Neuronal stem cell (in vitro differentiated cells): ENCODE measurements around the gene SLC35A4.
"Not testable (repeated sequence)": the region's sequence is repeated elsewhere in the genome, so short reads cannot be mapped to it uniquely, and the experiment has no call there.

ENCODE experiments used
- DNase-seq: peaks from one replicate; pipeline ENCODE4 v3.0.0-alpha.2; 2013; ENCODE audit warnings: low spot score
- H2AFZ ChIP-seq: one replicate; pipeline ENCODE4 v1.6.1; 2013; ENCODE audit warnings: mild to moderate bottlenecking, low read length, inconsistent platforms
- H2AK5ac ChIP-seq: 2 replicates; pipeline ENCODE4 v1.6.1; 2013; ENCODE audit warnings: low read depth, mild to moderate bottlenecking, inconsistent platforms, low read length, moderate library complexity, mixed read lengths
- H2BK120ac ChIP-seq: 2 replicates; pipeline ENCODE4 v1.6.1; 2013; ENCODE audit warnings: low read depth, mild to moderate bottlenecking, inconsistent platforms, low read length, moderate library complexity, mixed read lengths
- H2BK12ac ChIP-seq: one replicate; pipeline ENCODE4 v1.6.1; 2013; ENCODE audit warnings: low read length, inconsistent platforms
- H2BK15ac ChIP-seq: 2 replicates; pipeline ENCODE4 v1.6.1; 2013; ENCODE audit warnings: mild to moderate bottlenecking, low read length, inconsistent platforms, mixed read lengths
- H2BK5ac ChIP-seq: one replicate; pipeline ENCODE4 v1.6.1; 2013; ENCODE audit warnings: inconsistent platforms, mild to moderate bottlenecking, low read length, moderate library complexity
- H3K14ac ChIP-seq: one replicate; pipeline ENCODE4 v1.6.1; 2013; ENCODE audit warnings: low read length, inconsistent platforms
- H3K18ac ChIP-seq: 2 replicates; pipeline ENCODE4 v1.6.1; 2013; ENCODE audit warnings: low read length, inconsistent platforms
- H3K23ac ChIP-seq: 2 replicates; pipeline ENCODE4 v1.6.1; 2013; ENCODE audit warnings: low read depth, mild to moderate bottlenecking, mixed read lengths, low read length, inconsistent platforms; ENCODE audit not compliant: poor library complexity
- H3K27ac ChIP-seq: replicated peaks from 3 replicates; pipeline ENCODE4 v1.5.1; 2013; ENCODE audit warnings: low read length, inconsistent platforms
- H3K27me3 ChIP-seq, 3 experiments: 2 replicates each; pipeline ENCODE4 v1.6.1; 2013; ENCODE audit warnings: low read length in 3 of 3, mild to moderate bottlenecking in 2 of 3, inconsistent platforms in 1 of 3, low read depth in 1 of 3, mixed read lengths in 1 of 3, moderate library complexity in 1 of 3; ENCODE audit not compliant: control insufficient read depth in 3 of 3, insufficient read depth in 3 of 3
- H3K36me3 ChIP-seq, 2 donors: replicated peaks in 1 of 2; 2 replicates each; pipeline ENCODE4 v1.6.1; 2013; ENCODE audit warnings: low read length in 2 of 2; ENCODE audit not compliant: control insufficient read depth in 2 of 2, insufficient read depth in 2 of 2
- H3K4ac ChIP-seq: 2 replicates; pipeline ENCODE4 v1.6.1; 2013; ENCODE audit warnings: inconsistent platforms, mild to moderate bottlenecking, low read length, moderate library complexity
- H3K4me1 ChIP-seq, 2 donors: 1 replicate in 1 of 2; 2 replicates in 1 of 2; pipeline ENCODE4 v1.6.1; 2013; ENCODE audit warnings: low read length in 2 of 2, low read depth in 1 of 2; ENCODE audit not compliant: control insufficient read depth in 2 of 2, insufficient read depth in 1 of 2
- H3K4me2 ChIP-seq: one replicate; pipeline ENCODE4 v1.6.1; 2013; ENCODE audit warnings: mild to moderate bottlenecking, low read length, inconsistent platforms; ENCODE audit not compliant: insufficient read depth, poor library complexity, severe bottlenecking
- H3K4me3 ChIP-seq, 2 donors: 2 replicates each; pipeline ENCODE4 v1.5.1; 2013; ENCODE audit warnings: low read length in 2 of 2, mild to moderate bottlenecking in 2 of 2, inconsistent platforms in 1 of 2, moderate library complexity in 1 of 2
- H3K79me1 ChIP-seq: one replicate; pipeline ENCODE4 v1.6.1; 2013; ENCODE audit warnings: low read depth, mild to moderate bottlenecking, inconsistent platforms, low read length, moderate library complexity
- H3K9ac ChIP-seq: one replicate; pipeline ENCODE4 v1.6.1; 2013; ENCODE audit warnings: mild to moderate bottlenecking, low read depth, low read length, inconsistent platforms; ENCODE audit not compliant: poor library complexity
- H3K9me3 ChIP-seq, 2 donors: replicated peaks in 1 of 2; 2 replicates each; pipeline versions ENCODE3 to v1.6.1; 2013; ENCODE audit warnings: low read length in 2 of 2, mild to moderate bottlenecking in 2 of 2, inconsistent platforms in 1 of 2, low read depth in 1 of 2, mixed read lengths in 1 of 2, moderate library complexity in 1 of 2; ENCODE audit not compliant: control insufficient read depth in 2 of 2, insufficient read depth in 1 of 2
- H4K8ac ChIP-seq: one replicate; pipeline ENCODE4 v1.6.1; 2013; ENCODE audit warnings: low read depth, mild to moderate bottlenecking, inconsistent platforms, low read length, moderate library complexity
- H4K91ac ChIP-seq: one replicate; pipeline ENCODE4 v1.6.1; 2013; ENCODE audit warnings: low read length, low read depth, mild to moderate bottlenecking, inconsistent platforms; ENCODE audit not compliant: poor library complexity
- WGBS, 2 donors: extraction: QIAGEN DNeasy Blood & Tissue Kit; methylation state at CpG; one replicate each; pipeline ENCODE4 v1.1.7; 2013; ENCODE audit warnings: missing lambda C conversion rate in 2 of 2, mixed read lengths in 1 of 2; ENCODE audit not compliant: insufficient read length in 2 of 2, insufficient replicate concordance in 1 of 2; ENCODE audit errors: extremely low coverage in 2 of 2; 5-methylcytosine and 5-hydroxymethylcytosine counted together

Gene SLC35A4

DNA sequence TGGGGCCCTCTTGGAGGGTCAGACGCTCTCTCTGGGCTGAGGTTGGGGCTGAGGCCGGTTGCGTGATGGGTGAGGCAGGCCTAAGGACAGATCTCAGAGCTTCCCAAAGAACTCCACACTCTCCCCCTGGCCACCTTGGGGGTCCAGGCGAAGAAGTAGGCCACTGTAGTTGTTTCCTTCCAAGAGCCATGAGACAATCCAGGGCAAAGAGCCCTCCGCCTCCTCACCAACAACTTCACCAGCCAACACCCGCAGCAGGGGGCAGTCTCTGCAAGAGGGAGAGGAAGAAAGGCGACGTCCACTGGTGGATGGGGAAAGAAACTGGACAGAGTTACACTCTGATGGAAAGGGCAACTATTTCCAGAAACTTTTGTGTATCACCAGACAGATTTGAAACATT is 10.7 kb downstream of the SLC35A4 start:
- Histone ChIP-seq H4K91ac (no peak overlapping the region), H3K4ac (no peak overlapping the region), H3K18ac (no peak overlapping the region), H3K4me1 (no peaks in the 10 kb centered on the region), H3K36me3 (no peaks in the 10 kb centered on the region), H2BK120ac (no peak overlapping the region), H3K14ac (no peak overlapping the region), H3K9me3 (no peaks in the 10 kb centered on the region), H3K4me3 (no peak overlapping the region), H3K27me3 (no peaks in the 10 kb centered on the region), H3K23ac (no peak overlapping the region), H2BK12ac (no peak overlapping the region), H3K9ac (no peak overlapping the region), H3K27ac (no peak overlapping the region), H2AK5ac (no peak overlapping the region), H3K79me1 (no peaks in the 10 kb centered on the region), H3K4me2 (no peak overlapping the region), H2BK15ac (no peak overlapping the region), H4K8ac (no peak overlapping the region), H2AFZ (peak overlapping the region; percentile 6), H2BK5ac (no peak overlapping the region)
- DNase-seq = no peak
- WGBS, 2 donors = no CpG with 5 or more reads among the region's 8 CpGs

- H3K36me3 ChIP-seq = no peaks in the 10 kb centered on the region
- no peak overlapping the region for H4K8ac ChIP-seq
- no peak overlapping the region for H2AK5ac ChIP-seq
- no peak for DNase-seq
- H3K4me3 ChIP-seq = no peak overlapping the region
- H2BK120ac ChIP-seq = no peak overlapping the region
- no peak overlapping the region for H3K9ac ChIP-seq
- WGBS, 2 donors = no CpG with 5 or more reads among the region's 2 CpGs
- H3K27me3 ChIP-seq = no peaks in the 10 kb centered on the region
- no peak overlapping the region for H2BK5ac ChIP-seq
- H3K23ac ChIP-seq = no peak overlapping the region
- H3K4me1 ChIP-seq = no peaks in the 10 kb centered on the region
- no peaks in the 10 kb centered on the region for H3K79me1 ChIP-seq
- no peak overlapping the region for H3K18ac ChIP-seq
- H3K14ac ChIP-seq = no peak overlapping the region
- peak overlapping the region; percentile 85 for H2AFZ ChIP-seq
- H3K27ac ChIP-seq = no peak overlapping the region
- H3K4me2 ChIP-seq = no peak overlapping the region
- H2BK15ac ChIP-seq = no peak overlapping the region
- no peak overlapping the region for H4K91ac ChIP-seq
- no peaks in the 10 kb centered on the region for H3K9me3 ChIP-seq
- H2BK12ac ChIP-seq = no peak overlapping the region
- H3K4ac ChIP-seq = no peak overlapping the region
These were observed 12.2 kb downstream of the SLC35A4 start for GRCh38 chr5:140576776-140577201.

DNA sequence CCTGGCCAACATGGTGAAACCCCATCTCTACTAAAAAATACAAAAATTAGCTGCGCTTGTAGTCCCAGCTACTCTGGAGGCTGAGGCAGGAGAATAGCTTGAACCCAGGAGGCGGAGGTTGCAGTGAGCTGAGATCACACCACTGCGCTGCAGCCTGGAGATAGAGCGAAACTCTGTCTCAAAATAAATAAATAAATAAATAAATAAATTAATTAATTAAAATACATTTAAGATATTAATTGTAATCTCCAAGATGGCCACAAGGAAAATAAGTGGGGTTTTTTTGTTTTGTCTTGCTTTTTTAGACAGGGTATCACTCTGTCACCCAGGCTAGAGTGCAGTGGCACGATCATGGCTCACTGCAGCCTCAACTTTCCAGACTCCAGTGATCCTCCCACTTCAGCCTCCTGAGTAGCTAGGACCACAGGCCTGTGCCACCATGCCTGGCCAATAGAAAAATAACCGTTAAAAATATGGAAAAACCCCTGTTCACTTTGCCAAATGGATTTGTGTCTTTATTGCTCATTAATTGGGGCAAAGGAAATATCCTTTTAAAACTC is 14.6 kb downstream of the SLC35A4 start:
- H4K91ac ChIP-seq, H3K4me3 ChIP-seq, H3K4me2 ChIP-seq, DNase-seq, H2BK5ac ChIP-seq, H3K9ac ChIP-seq, H3K4ac ChIP-seq, H4K8ac ChIP-seq, H2AFZ ChIP-seq, H2BK12ac ChIP-seq, H3K36me3 ChIP-seq, H3K79me1 ChIP-seq, H2BK120ac ChIP-seq, H3K9me3 ChIP-seq, H3K14ac ChIP-seq, H3K4me1 ChIP-seq, H3K27me3 ChIP-seq, H3K23ac ChIP-seq, H3K27ac ChIP-seq, H2AK5ac ChIP-seq, H2BK15ac ChIP-seq, H3K18ac ChIP-seq: not testable (repeated sequence)
- no CpG with 5 or more reads among the region's 6 CpGs for WGBS, 2 donors

GRCh38 chr5:140587495-140587894 is 22.9 kb downstream of the SLC35A4 start:
- no CpG with 5 or more reads among the region's 1 CpG for WGBS, 2 donors
- H3K18ac ChIP-seq = no peak overlapping the region
- no peak for DNase-seq

More at GRCh38 chr5:140587495-140587894, 22.9 kb downstream of the SLC35A4 start:
- Histone ChIP-seq H3K79me1 (no peaks in the 10 kb centered on the region), H2BK5ac (no peak overlapping the region), H3K36me3 (no peaks in the 10 kb centered on the region), H3K23ac (no peak overlapping the region), H3K27ac (no peak overlapping the region), H3K4me2 (no peak overlapping the region), H4K91ac (no peak overlapping the region), H3K9me3 (no peaks in the 10 kb centered on the region), H3K4ac (no peak overlapping the region), H2AFZ (no peak overlapping the region), H3K14ac (no peak overlapping the region), H2BK15ac (no peak overlapping the region), H3K4me1 (peaks cover 0 to 1% of the 10 kb centered on the region in 2 donors), H3K4me3 (no peak overlapping the region), H3K9ac (no peak overlapping the region), H2BK120ac (no peak overlapping the region), H2AK5ac (no peak overlapping the region), H3K27me3 (peaks cover 0 to 3% (median 0%) of the 10 kb centered on the region in 3 experiments), H4K8ac (no peak overlapping the region), H2BK12ac (no peak overlapping the region)
